ENCODE data around the gene TLX2. TPM values are rescaled to one million over a fixed set of nuclear protein-coding genes. Genes with fewer than 3 reads are reported as not detected.

Gene TLX2
- total RNA-seq, 1 experiment from 2014 or later, result 0.68 TPM

GRCh38 chr2:74548285-74548899 lies 34.1 kb downstream of the TLX2 start:
- no peak for TF ChIP-seq CTCF (IDR thresholded peaks at IDR 0.05; ENCODE audit: insufficient read depth in 1 of 2, low read depth in 1 of 2, low read length in 1 of 2, severe bottlenecking in 1 of 2, unreplicated experiment in 1 of 2)
- POLR2A ChIA-PET, result interaction anchor here (1.0 kb wide), 1 partner anchor 10 kb away, joined by 3 read pairs; no protein-coding TSS in a partner anchor
- peak overlapping the region; percentile 74 for H3K4me3 ChIP-seq (ENCODE audit: low read depth, low read length)
- DNase-seq, result no peak
- no peaks in the 10 kb centered on the region for H3K9me3 Mint-ChIP-seq (ENCODE audit: unreplicated experiment)
- peaks cover 8% of the 10 kb centered on the region for H3K36me3 Mint-ChIP-seq (ENCODE audit: insufficient read depth, unreplicated experiment)
- peak overlapping the region; percentile 87 for H3K4me3 Mint-ChIP-seq (ENCODE audit: unreplicated experiment)
- H3K36me3 ChIP-seq (ENCODE audit: control insufficient read depth, insufficient read depth, low read length), result no peaks in the 10 kb centered on the region
- no TSS peak for BruUV-seq (replicated peaks)
- CTCF ChIA-PET, result no interaction called here
- intact Hi-C loops (cut with micrococcal nuclease; ENCODE audit: unreplicated experiment), result loop anchor here (2.0 kb wide), 1 partner anchor 66 kb away; the partner anchor contains the start of genes CCDC142 and TTC31
- peaks cover 13% of the 10 kb centered on the region for H3K4me1 Mint-ChIP-seq (ENCODE audit: low read depth, unreplicated experiment)
- no peaks in the 10 kb centered on the region for H3K9me3 ChIP-seq
- H3K27me3 ChIP-seq (replicated peaks; ENCODE audit: control insufficient read depth, insufficient read depth, low read length), result no peaks in the 10 kb centered on the region
- peak overlapping the region; percentile 51 for H3K27ac Mint-ChIP-seq (ENCODE audit: unreplicated experiment)
- peaks cover 20% of the 10 kb centered on the region for H3K4me1 ChIP-seq
- no peaks in the 10 kb centered on the region for H3K27me3 Mint-ChIP-seq (ENCODE audit: insufficient read depth, unreplicated experiment)

- peak; percentile 88 to 90 for DNase-seq
Measured at GRCh38 chr2:74548900-74549826, 34.9 kb downstream of the TLX2 start.

More at GRCh38 chr2:74548900-74549826, 34.9 kb downstream of the TLX2 start:
- peaks cover 13% of the 10 kb centered on the region for H3K4me1 Mint-ChIP-seq (ENCODE audit: low read depth, unreplicated experiment)
- no peaks in the 10 kb centered on the region for H3K9me3 Mint-ChIP-seq (ENCODE audit: unreplicated experiment)
- no peaks in the 10 kb centered on the region for H3K9me3 ChIP-seq
- H3K27me3 Mint-ChIP-seq (ENCODE audit: insufficient read depth, unreplicated experiment), result no peaks in the 10 kb centered on the region
- H3K4me3 Mint-ChIP-seq (ENCODE audit: unreplicated experiment), result peak overlapping the region; percentile 87
- CTCF ChIA-PET, result no interaction called here
- TF ChIP-seq CTCF (IDR thresholded peaks at IDR 0.05; ENCODE audit: insufficient read depth in 1 of 2, low read depth in 1 of 2, low read length in 1 of 2, severe bottlenecking in 1 of 2, unreplicated experiment in 1 of 2), result no peak
- H3K36me3 ChIP-seq (ENCODE audit: control insufficient read depth, insufficient read depth, low read length), result no peaks in the 10 kb centered on the region
- intact Hi-C loops (cut with micrococcal nuclease; ENCODE audit: unreplicated experiment), result loop anchor here (1.0 to 2.0 kb wide), 4 partner anchors 20 to 66 kb away; partner anchors contain the start of genes AUP1, CCDC142, HTRA2 and PCGF1
- H3K36me3 Mint-ChIP-seq (ENCODE audit: insufficient read depth, unreplicated experiment), result peaks cover 8% of the 10 kb centered on the region
- H3K27me3 ChIP-seq (replicated peaks; ENCODE audit: control insufficient read depth, insufficient read depth, low read length), result no peaks in the 10 kb centered on the region
- H3K27ac Mint-ChIP-seq (ENCODE audit: unreplicated experiment), result peak overlapping the region; percentile 94
- BruUV-seq (replicated peaks), result TSS peak; percentile 59
- H3K4me3 ChIP-seq (ENCODE audit: low read depth, low read length), result peak overlapping the region; percentile 74
- peaks cover 22% of the 10 kb centered on the region for H3K4me1 ChIP-seq
- POLR2A ChIA-PET, result interaction anchor here (1.0 kb wide), 1 partner anchor 10 kb away, joined by 3 read pairs; no protein-coding TSS in a partner anchor

Data from Caco-2 (cell line).